K562 (cell line): ENCODE results near the gene DPEP1. TPM values are rescaled to one million over a fixed set of nuclear protein-coding genes. Genes with fewer than 3 reads are reported as not detected.
A peak's percentile ranks its signal among the peaks of the same experiment; 100 is the strongest.

Source experiments
- ADNP ChIP-seq: fragments of 200-800 bp; sonication (Bioruptor generic); IDR thresholded peaks from 2 replicates; pipeline ENCODE4 v1.6.1; 2016; ENCODE audit warnings: missing genetic modification characterization, missing compliant biosample characterization
- ARID1B ChIP-seq: fragments of 450-650 bp; IDR thresholded peaks from 2 replicates; pipeline ENCODE4 v1.6.1; 2016; ENCODE audit warnings: antibody characterized with exemption, mild to moderate bottlenecking, inconsistent platforms
- CHD4 ChIP-seq: fragments of 200-600 bp; sonication (generic); IDR thresholded peaks from 3 replicates; pipeline ENCODE4 v1.6.1; 2012; ENCODE audit warnings: low read depth, mild to moderate bottlenecking, mixed read lengths, low read length, inconsistent platforms; ENCODE audit not compliant: insufficient read depth, insufficient replicate concordance, poor library complexity, severe bottlenecking
- CREBBP ChIP-seq: IDR thresholded peaks from one replicate; pipeline ENCODE4 v1.6.1; 2012; ENCODE audit warnings: low read depth, mild to moderate bottlenecking, control low read depth, inconsistent platforms, low read length
- FOXM1 ChIP-seq, 2 experiments: fragments of 450-650 bp in 1 of 2; sonication (generic) in 1 of 2; formaldehyde crosslinking in 1 of 2; IDR thresholded peaks; 2 replicates each; pipeline versions ENCODE4 v1.6.1 to v1.9.0; 2017 to 2022; ENCODE audit warnings: low read depth in 2 of 2, mild to moderate bottlenecking in 2 of 2, missing genetic modification reagents in 1 of 2, moderate library complexity in 1 of 2
- JUND ChIP-seq, 2 experiments: IDR thresholded peaks; 2 replicates in 1 of 2; 3 replicates in 1 of 2; pipeline ENCODE4 v1.6.1; 2011; ENCODE audit warnings: borderline replicate concordance in 2 of 2, low read depth in 2 of 2, low read length in 2 of 2, improper control_type of control experiment in 1 of 2, missing biosample characterization in 1 of 2, missing genetic modification characterization in 1 of 2, missing genetic modification reagents in 1 of 2
- NCOR1 ChIP-seq: fragments of 450-650 bp; IDR thresholded peaks from 2 replicates; pipeline ENCODE4 v1.6.1; 2016; ENCODE audit warnings: mild to moderate bottlenecking, moderate library complexity
- POLR3A ChIP-seq: IDR thresholded peaks from 2 replicates; pipeline ENCODE4 v1.6.1; 2011; ENCODE audit warnings: borderline replicate concordance, mild to moderate bottlenecking, moderate library complexity; ENCODE audit not compliant: insufficient read length, insufficient read depth; ENCODE audit errors: extremely low read depth
- PRPF4 ChIP-seq: fragments of 200-400 bp; formaldehyde crosslinking; IDR thresholded peaks from one replicate; pipeline ENCODE4 v1.6.1; 2017; ENCODE audit warnings: low read length, low read depth, mild to moderate bottlenecking; ENCODE audit not compliant: insufficient read depth, poor library complexity, severe bottlenecking
- RBM15 ChIP-seq: fragments of 200-400 bp; formaldehyde crosslinking; IDR thresholded peaks from 2 replicates; pipeline ENCODE4 v1.6.1; 2018; ENCODE audit warnings: mild to moderate bottlenecking, low read length, moderate library complexity; ENCODE audit not compliant: insufficient read depth
- SMAD4 ChIP-seq: fragments of 250-450 bp; sonication (Bioruptor Pico); conservative IDR thresholded peaks from 2 replicates; pipeline ENCODE4 v1.8.0; 2021; ENCODE audit warnings: inconsistent platforms, mild to moderate bottlenecking, moderate library complexity
- SPI1 ChIP-seq: IDR thresholded peaks from 2 replicates; pipeline ENCODE4 v1.6.1; 2011; ENCODE audit warnings: low read depth, low read length, control low read depth, borderline replicate concordance
- SREBF2 ChIP-seq: sonication (generic); formaldehyde crosslinking; IDR thresholded peaks from 2 replicates; pipeline ENCODE4 v1.4.0; 2020; ENCODE audit warnings: mild to moderate bottlenecking, missing genetic modification reagents
- TARDBP ChIP-seq: fragments of 450-650 bp; IDR thresholded peaks from 2 replicates; pipeline ENCODE4 v1.6.1; 2016
- YY1 ChIP-seq, 3 experiments: IDR thresholded peaks; 2 replicates each; pipeline ENCODE4 v1.6.1; 2011; ENCODE audit warnings: low read length in 2 of 3, mild to moderate bottlenecking in 2 of 3, moderate library complexity in 2 of 3, borderline replicate concordance in 1 of 3, control low read depth in 1 of 3, low read depth in 1 of 3; ENCODE audit not compliant: insufficient read depth in 3 of 3, insufficient replicate concordance in 2 of 3, control insufficient read depth in 1 of 3, insufficient read length in 1 of 3; ENCODE audit errors: extremely low read depth in 1 of 3
- ZBTB17 ChIP-seq: fragments of 450-650 bp; formaldehyde crosslinking; IDR thresholded peaks from 2 replicates; pipeline ENCODE4 v1.4.0; 2020; ENCODE audit warnings: mild to moderate bottlenecking
- ZNF507 ChIP-seq: conservative IDR thresholded peaks from 2 replicates; pipeline ENCODE4 v1.6.1; 2017; ENCODE audit warnings: missing genetic modification characterization, missing compliant biosample characterization
- ZNF778 ChIP-seq: fragments of 450-650 bp; formaldehyde crosslinking; IDR thresholded peaks from 2 replicates; pipeline ENCODE4 v1.4.0; 2020; ENCODE audit warnings: mild to moderate bottlenecking, moderate library complexity
- polyA plus RNA-seq, 8 experiments: library from polyadenylated mRNA; depleted of rRNA in 4 of 8; stranded (reverse) in 5 of 8; unstranded in 3 of 8; fragments of >200 nt; fragmentation: Nextera tagmentation in 2 of 8; fragmentation: Illumina TruSeq in 1 of 8; extraction: Ambion mirVana in 2 of 8; extraction: Trizol in 1 of 8; gene quantifications; 2 replicates each; pipeline versions ENCODE4 v1.2.1 to v1.2.3, GENCODE V29; 2011 to 2014; ENCODE audit warnings: inconsistent platforms in 1 of 8, missing spikeins in 1 of 8
- total RNA-seq, 7 experiments: library from RNA; depleted of rRNA in 6 of 7; stranded (reverse); fragments of >200 nt in 6 of 7; fragmentation: Illumina TruSeq in 2 of 7; extraction: Trizol in 2 of 7; gene quantifications; 2 replicates each; pipeline versions ENCODE4 v1.2.1 to v1.2.3, GENCODE V29; 2011 to 2021; ENCODE audit warnings: low replicate concordance in 1 of 7
- TF ChIP-seq, protein P1 (sequence below): fragments of 250-450 bp; sonication (Bioruptor Pico); IDR thresholded peaks from 2 replicates; pipeline ENCODE4 v1.9.0; 2021; ENCODE audit warnings: mild to moderate bottlenecking
- TF ChIP-seq, protein P2 (sequence below), 2 experiments: fragments of 250-450 bp in 1 of 2; fragments of 450-650 bp in 1 of 2; sonication (Bioruptor Pico) in 1 of 2; IDR thresholded peaks; 2 replicates each; pipeline versions ENCODE4 v1.6.1 to v1.8.0; 2016 to 2021; ENCODE audit warnings: mild to moderate bottlenecking in 2 of 2, moderate library complexity in 2 of 2, missing compliant biosample characterization in 1 of 2, missing genetic modification characterization in 1 of 2
- TF ChIP-seq, protein P3 (sequence below), 2 experiments: fragments of 150-350 bp in 1 of 2; IDR thresholded peaks; 2 replicates each; pipeline ENCODE4 v1.6.1; 2012 to 2016; ENCODE audit warnings: low read depth in 2 of 2, low read length in 2 of 2, mild to moderate bottlenecking in 1 of 2, moderate library complexity in 1 of 2

The DPEP1 gene
- total and polyA plus RNA-seq, 9 of the 15 experiments (the other 6 are each of a cell fraction or from before 2014, with no cell fraction given), result 0.14 to 0.31 (median 0.20) TPM; not detected in 6

DNA sequence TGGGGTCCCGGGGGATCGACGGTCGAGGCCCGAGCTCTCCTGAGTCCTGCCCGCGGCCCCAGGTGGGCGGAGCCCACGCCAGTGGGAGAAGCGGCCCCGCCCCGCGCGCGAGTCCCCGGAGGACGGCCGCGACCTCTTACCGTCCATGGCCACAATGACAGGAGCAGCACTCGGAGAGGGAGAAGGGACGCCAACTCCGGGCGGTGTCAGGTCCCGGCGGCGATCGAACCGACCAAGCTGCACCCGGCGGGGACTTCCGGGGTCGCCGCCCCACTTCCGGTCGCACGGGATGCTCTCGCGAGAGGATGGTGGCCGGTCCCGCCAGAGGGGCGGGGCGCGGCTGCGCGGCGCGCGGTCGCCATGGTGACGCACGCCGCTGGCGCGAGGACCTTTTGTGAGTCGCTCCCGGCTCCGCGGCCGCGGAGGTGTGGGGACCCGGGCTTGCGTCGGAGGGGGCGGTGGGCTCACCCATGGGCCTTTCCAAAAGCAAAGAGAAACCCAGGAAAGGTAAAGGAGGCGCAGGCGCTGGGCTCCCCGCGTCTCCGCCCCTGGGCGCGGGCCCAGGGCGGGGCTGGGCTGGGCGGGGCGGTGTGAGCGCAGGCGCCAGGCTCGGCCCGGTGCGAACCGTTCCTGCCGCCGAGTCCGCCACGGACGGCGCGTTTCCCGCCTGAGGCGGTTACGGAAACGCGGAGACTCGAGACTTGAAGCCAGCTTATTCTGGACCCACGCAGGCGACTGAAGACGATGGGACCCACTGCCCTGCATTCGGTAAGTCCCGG lies 44.2 kb downstream of the DPEP1 start, which contains the start of the genes CHMP1A and SPATA33 (continued):
- TF ChIP-seq SMAD4 (CRISPR knock-in tag), result peak; percentile 36; the same call in 1 of the 2 replicates
- no peak for TF ChIP-seq ARID1B
- TF ChIP-seq CREBBP, result no peak
- TF ChIP-seq RBM15, result no peak
- TF ChIP-seq, protein P1, sequence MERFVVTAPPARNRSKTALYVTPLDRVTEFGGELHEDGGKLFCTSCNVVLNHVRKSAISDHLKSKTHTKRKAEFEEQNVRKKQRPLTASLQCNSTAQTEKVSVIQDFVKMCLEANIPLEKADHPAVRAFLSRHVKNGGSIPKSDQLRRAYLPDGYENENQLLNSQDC, result no peak
- TF ChIP-seq, protein P2, sequence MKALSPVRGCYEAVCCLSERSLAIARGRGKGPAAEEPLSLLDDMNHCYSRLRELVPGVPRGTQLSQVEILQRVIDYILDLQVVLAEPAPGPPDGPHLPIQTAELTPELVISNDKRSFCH (CRISPR knock-in tag; IDR thresholded peaks at IDR 0.05), result no peak
- TF ChIP-seq, protein P2 (tag; IDR thresholded peaks at IDR 0.05), result no peak
- TF ChIP-seq ZNF778 (CRISPR knock-in tag), result no peak
- TF ChIP-seq PRPF4, result no peak
- no peak for TF ChIP-seq SREBF2 (CRISPR knock-in tag)
- no peak for TF ChIP-seq JUND (IDR thresholded peaks at IDR 0.05; ENCODE audit: borderline replicate concordance, low read depth, low read length)
- no peak; the same call in 2 of the 3 replicates for TF ChIP-seq JUND (tag; IDR thresholded peaks at IDR 0.05; ENCODE audit: borderline replicate concordance, low read depth, low read length)
- no peak for TF ChIP-seq POLR3A
- TF ChIP-seq YY1 (IDR thresholded peaks at IDR 0.05; ENCODE audit: borderline replicate concordance in 1 of 3, control insufficient read depth in 1 of 3, extremely low read depth in 1 of 3, insufficient read depth in 3 of 3, insufficient read length in 1 of 3, insufficient replicate concordance in 2 of 3, low read depth in 1 of 3, low read length in 2 of 3), result peak in 1 of 3 experiments; percentile 14
- TF ChIP-seq NCOR1, result no peak
- no peak for TF ChIP-seq FOXM1 (IDR thresholded peaks at IDR 0.05; ENCODE audit: low read depth)
- TF ChIP-seq FOXM1 (CRISPR knock-in tag; IDR thresholded peaks at IDR 0.05; ENCODE audit: low read depth), result no peak
- TF ChIP-seq ZNF507 (tag), result no peak
- no peak for TF ChIP-seq ADNP (tag)
- TF ChIP-seq, protein P3, sequence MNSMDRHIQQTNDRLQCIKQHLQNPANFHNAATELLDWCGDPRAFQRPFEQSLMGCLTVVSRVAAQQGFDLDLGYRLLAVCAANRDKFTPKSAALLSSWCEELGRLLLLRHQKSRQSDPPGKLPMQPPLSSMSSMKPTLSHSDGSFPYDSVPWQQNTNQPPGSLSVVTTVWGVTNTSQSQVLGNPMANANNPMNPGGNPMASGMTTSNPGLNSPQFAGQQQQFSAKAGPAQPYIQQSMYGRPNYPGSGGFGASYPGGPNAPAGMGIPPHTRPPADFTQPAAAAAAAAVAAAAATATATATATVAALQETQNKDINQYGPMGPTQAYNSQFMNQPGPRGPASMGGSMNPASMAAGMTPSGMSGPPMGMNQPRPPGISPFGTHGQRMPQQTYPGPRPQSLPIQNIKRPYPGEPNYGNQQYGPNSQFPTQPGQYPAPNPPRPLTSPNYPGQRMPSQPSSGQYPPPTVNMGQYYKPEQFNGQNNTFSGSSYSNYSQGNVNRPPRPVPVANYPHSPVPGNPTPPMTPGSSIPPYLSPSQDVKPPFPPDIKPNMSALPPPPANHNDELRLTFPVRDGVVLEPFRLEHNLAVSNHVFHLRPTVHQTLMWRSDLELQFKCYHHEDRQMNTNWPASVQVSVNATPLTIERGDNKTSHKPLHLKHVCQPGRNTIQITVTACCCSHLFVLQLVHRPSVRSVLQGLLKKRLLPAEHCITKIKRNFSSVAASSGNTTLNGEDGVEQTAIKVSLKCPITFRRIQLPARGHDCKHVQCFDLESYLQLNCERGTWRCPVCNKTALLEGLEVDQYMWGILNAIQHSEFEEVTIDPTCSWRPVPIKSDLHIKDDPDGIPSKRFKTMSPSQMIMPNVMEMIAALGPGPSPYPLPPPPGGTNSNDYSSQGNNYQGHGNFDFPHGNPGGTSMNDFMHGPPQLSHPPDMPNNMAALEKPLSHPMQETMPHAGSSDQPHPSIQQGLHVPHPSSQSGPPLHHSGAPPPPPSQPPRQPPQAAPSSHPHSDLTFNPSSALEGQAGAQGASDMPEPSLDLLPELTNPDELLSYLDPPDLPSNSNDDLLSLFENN (IDR thresholded peaks at IDR 0.05; ENCODE audit: low read depth in 2 of 2, low read length in 2 of 2), result no peak
- TF ChIP-seq ZBTB17 (CRISPR knock-in tag), result peak; percentile 25; the same call in 1 of the 2 replicates
- no peak for TF ChIP-seq CHD4
- TF ChIP-seq SPI1, result no peak
- no peak for TF ChIP-seq TARDBP
